Endothelial cell of umbilical vein (primary cell): ENCODE results near the gene OPCML. TPM values are rescaled to one million over a fixed set of nuclear protein-coding genes. Genes with fewer than 3 reads are reported as not detected.

ENCODE experiments used
- BruUV-seq: library from RNA; stranded (reverse); fragments of 400-500 nt; replicated peaks from 2 replicates; lab custom pipeline; 2021; lab: Mats Ljungman, UMichigan
- CTCF ChIA-PET: fragments of 300-600, 350-600 bp; sonication (Branson Sonifier 250); formaldehyde crosslinking; loops from one replicate; lab custom pipeline; 2021; ENCODE audit warnings: antibody characterized with exemption, inconsistent platforms; lab: Charles Lee
- POLR2A ChIA-PET: fragments of 300-600, 350-600 bp; sonication (Branson Sonifier 250); formaldehyde crosslinking; loops from one replicate; lab custom pipeline; 2021; ENCODE audit warnings: antibody characterized with exemption, inconsistent platforms; lab: Charles Lee
- DNase-seq: peaks from one replicate; pipeline ENCODE4 v3.0.0-alpha.2; 2011; ENCODE audit warnings: low read depth, low spot score
- FAIRE-seq: peaks from 2 replicates; lab custom pipeline; 2011; peaks lifted over from hg19 to GRCh38; lab: Jason Lieb, UNC
- H2AFZ ChIP-seq: 2 replicates; pipeline ENCODE4 v1.6.0; 2012; ENCODE audit warnings: low read depth, low read length, control low read depth, inconsistent platforms
- H3K27ac ChIP-seq: 2 replicates; pipeline ENCODE4 v1.5.1; 2011; ENCODE audit warnings: low read depth, mild to moderate bottlenecking, control low read depth, low read length, moderate library complexity; ENCODE audit not compliant: insufficient read depth
- H3K27me3 ChIP-seq, 2 experiments: 2 replicates each; pipeline versions ENCODE4 v1.6.0 to v1.6.1; 2011; ENCODE audit warnings: low read length in 2 of 2, mixed read lengths in 1 of 2; ENCODE audit not compliant: control insufficient read depth in 2 of 2, insufficient read depth in 2 of 2
- H3K36me3 ChIP-seq, 2 experiments: 2 replicates in 1 of 2; 3 replicates in 1 of 2; pipeline ENCODE4 v1.5.1; 2011; ENCODE audit warnings: low read length in 2 of 2, mild to moderate bottlenecking in 1 of 2, moderate library complexity in 1 of 2; ENCODE audit not compliant: control insufficient read depth in 2 of 2, insufficient read depth in 2 of 2; ENCODE audit errors: extremely low read depth in 1 of 2
- H3K4me1 ChIP-seq: 3 replicates; pipeline ENCODE4 v1.5.1; 2011; ENCODE audit warnings: mild to moderate bottlenecking, low read length; ENCODE audit not compliant: control insufficient read depth, insufficient read depth; ENCODE audit errors: extremely low read depth
- H3K4me2 ChIP-seq: 2 replicates; pipeline ENCODE4 v1.6.1; 2011; ENCODE audit warnings: low read length, control low read depth, mixed read lengths; ENCODE audit not compliant: insufficient read depth
- H3K4me3 ChIP-seq, 3 experiments: fragments of 200-600 bp in 1 of 3; sonication (generic), shearing (Covaris generic) in 1 of 3; replicated peaks in 1 of 3; 2 replicates each; pipeline ENCODE4 v1.5.1; 2011 to 2016; ENCODE audit warnings: control low read depth in 3 of 3, low read length in 3 of 3, mild to moderate bottlenecking in 2 of 3, inconsistent platforms in 1 of 3, low read depth in 1 of 3, moderate library complexity in 1 of 3; ENCODE audit not compliant: insufficient read depth in 1 of 3
- H3K79me2 ChIP-seq: 2 replicates; pipeline ENCODE4 v1.6.0; 2012; ENCODE audit warnings: low read length, inconsistent platforms; ENCODE audit not compliant: control insufficient read depth, insufficient read depth
- H3K9ac ChIP-seq: replicated peaks from 2 replicates; pipeline ENCODE3; 2011; ENCODE audit warnings: low read length, control low read depth; ENCODE audit not compliant: insufficient read depth; ENCODE audit errors: extremely low read depth
- H3K9me1 ChIP-seq: replicated peaks from 3 replicates; pipeline ENCODE4 v1.6.0; 2011; ENCODE audit warnings: mild to moderate bottlenecking, low read length; ENCODE audit not compliant: control insufficient read depth, insufficient read depth; ENCODE audit errors: extremely low read depth
- H3K9me3 ChIP-seq: replicated peaks from 2 replicates; pipeline ENCODE4 v1.5.1; 2012; ENCODE audit warnings: low read length, inconsistent platforms; ENCODE audit not compliant: control insufficient read depth, insufficient read depth
- H4K20me1 ChIP-seq: replicated peaks from 2 replicates; pipeline ENCODE3; 2011; ENCODE audit warnings: mild to moderate bottlenecking, low read length; ENCODE audit not compliant: control insufficient read depth, insufficient read depth; ENCODE audit errors: extremely low read depth
- EZH2 ChIP-seq: IDR thresholded peaks from 2 replicates; pipeline ENCODE4 v1.6.1; 2012; ENCODE audit warnings: borderline replicate concordance, low read depth, mild to moderate bottlenecking, moderate library complexity, low read length, inconsistent platforms; ENCODE audit not compliant: severe bottlenecking
- FOS ChIP-seq: IDR thresholded peaks from 2 replicates; pipeline ENCODE4 v1.6.1; 2011; ENCODE audit warnings: mild to moderate bottlenecking, low read length, moderate library complexity, borderline replicate concordance; ENCODE audit not compliant: insufficient read depth
- GATA2 ChIP-seq: IDR thresholded peaks from 2 replicates; pipeline ENCODE4 v1.7.0; 2011; ENCODE audit warnings: low read depth, mild to moderate bottlenecking, moderate library complexity, mixed read lengths, low read length; ENCODE audit not compliant: insufficient read length, insufficient read depth
- JUN ChIP-seq: IDR thresholded peaks from 2 replicates; pipeline ENCODE4 v1.6.1; 2011; ENCODE audit warnings: borderline replicate concordance, low read depth; ENCODE audit not compliant: insufficient read length, insufficient read depth
- MAX ChIP-seq: IDR thresholded peaks from 2 replicates; pipeline ENCODE4 v1.6.1; 2011; ENCODE audit not compliant: insufficient read depth, insufficient read length
- MYC ChIP-seq: IDR thresholded peaks from one replicate; pipeline ENCODE4 v1.6.1; 2011; ENCODE audit warnings: mild to moderate bottlenecking, low read depth, low read length
- POLR2A ChIP-seq: IDR thresholded peaks from 2 replicates; pipeline ENCODE4 v1.6.1; 2012; ENCODE audit warnings: low read depth, mild to moderate bottlenecking, control low read depth, low read length
- POLR2AphosphoS5 ChIP-seq: IDR thresholded peaks from 2 replicates; pipeline ENCODE4 v1.6.1; 2012; ENCODE audit warnings: low read depth, mild to moderate bottlenecking, control low read depth, low read length, moderate library complexity; ENCODE audit not compliant: insufficient read depth
- dilution Hi-C: fragments of 300-500 bp; cut with MboI; formaldehyde crosslinking; loops from one replicate; pipeline ENCODE4 v1.15.0; 2019; ENCODE audit warnings: low sequenced_read_pairs; ENCODE audit not compliant: extremely low pct_ligation_motif_present
- intact Hi-C: fragments of 100-400 bp; cut with micrococcal nuclease; formaldehyde crosslinking; loops from one replicate; pipeline ENCODE4 v1.10.0; 2022
- polyA plus RNA-seq, 4 experiments: library from polyadenylated mRNA; depleted of rRNA in 3 of 4; stranded (reverse) in 3 of 4; unstranded in 1 of 4; fragments of >200 nt; gene quantifications; 2 replicates each; pipeline versions ENCODE4 v1.2.1 to v1.2.3, GENCODE V29; 2011 to 2012; ENCODE audit warnings: missing spikeins in 1 of 4
- total RNA-seq: library from RNA; stranded (reverse); gene quantifications from 2 replicates; pipeline ENCODE4 v1.2.3, GENCODE V29; 2021
- TF ChIP-seq, protein P1 (sequence below), 2 donors: IDR thresholded peaks; 1 replicate in 1 of 2; 2 replicates in 1 of 2; pipeline ENCODE4 v1.5.1; 2011; ENCODE audit warnings: low read length in 2 of 2, mild to moderate bottlenecking in 2 of 2, moderate library complexity in 2 of 2, control low read depth in 1 of 2, inconsistent platforms in 1 of 2, low read depth in 1 of 2; ENCODE audit not compliant: insufficient read depth in 1 of 2; ENCODE audit errors: extremely low read depth in 1 of 2

Gene OPCML
- total and polyA plus RNA-seq, 2 donors (not counting 3 experiments of a cell fraction or from before 2014, with no cell fraction given): not detected

DNA sequence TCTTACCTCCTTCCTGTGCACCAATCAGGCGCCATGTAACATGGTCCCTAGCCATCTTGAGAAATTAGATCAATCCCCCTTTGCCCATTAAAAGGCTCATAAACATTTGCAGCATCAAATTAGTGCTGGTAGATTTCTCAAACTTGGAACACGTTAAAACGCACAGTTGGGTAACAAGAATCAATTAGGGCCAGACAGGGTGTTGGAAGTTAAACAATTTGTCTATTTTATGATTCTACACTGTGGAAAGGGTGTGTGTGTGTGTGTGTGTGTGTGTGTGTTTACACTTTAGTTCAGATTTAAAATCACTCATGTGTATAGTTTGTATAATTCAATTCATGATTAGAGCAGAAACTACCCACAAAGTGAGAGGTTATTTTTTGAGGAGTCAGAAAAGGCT lies 682.0 kb downstream of the OPCML start:
- CTCF ChIA-PET: no interaction called here
- H3K9ac ChIP-seq: no peak overlapping the region
- H3K4me3 ChIP-seq: no peak overlapping the region
- no peaks in the 10 kb centered on the region for H3K27me3 ChIP-seq
- H2AFZ ChIP-seq: no peak overlapping the region
- H3K4me2 ChIP-seq: no peak overlapping the region
- dilution Hi-C loops (no loop called here), intact Hi-C loops (no loop called here)
- no peak for DNase-seq
- TF ChIP-seq GATA2 (no peak), POLR2AphosphoS5 (no peak), JUN (no peak), EZH2 (no peak), MAX (no peak), MYC (no peak), FOS (no peak), POLR2A (no peak)
- TF ChIP-seq, protein P1, sequence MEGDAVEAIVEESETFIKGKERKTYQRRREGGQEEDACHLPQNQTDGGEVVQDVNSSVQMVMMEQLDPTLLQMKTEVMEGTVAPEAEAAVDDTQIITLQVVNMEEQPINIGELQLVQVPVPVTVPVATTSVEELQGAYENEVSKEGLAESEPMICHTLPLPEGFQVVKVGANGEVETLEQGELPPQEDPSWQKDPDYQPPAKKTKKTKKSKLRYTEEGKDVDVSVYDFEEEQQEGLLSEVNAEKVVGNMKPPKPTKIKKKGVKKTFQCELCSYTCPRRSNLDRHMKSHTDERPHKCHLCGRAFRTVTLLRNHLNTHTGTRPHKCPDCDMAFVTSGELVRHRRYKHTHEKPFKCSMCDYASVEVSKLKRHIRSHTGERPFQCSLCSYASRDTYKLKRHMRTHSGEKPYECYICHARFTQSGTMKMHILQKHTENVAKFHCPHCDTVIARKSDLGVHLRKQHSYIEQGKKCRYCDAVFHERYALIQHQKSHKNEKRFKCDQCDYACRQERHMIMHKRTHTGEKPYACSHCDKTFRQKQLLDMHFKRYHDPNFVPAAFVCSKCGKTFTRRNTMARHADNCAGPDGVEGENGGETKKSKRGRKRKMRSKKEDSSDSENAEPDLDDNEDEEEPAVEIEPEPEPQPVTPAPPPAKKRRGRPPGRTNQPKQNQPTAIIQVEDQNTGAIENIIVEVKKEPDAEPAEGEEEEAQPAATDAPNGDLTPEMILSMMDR (IDR thresholded peaks at IDR 0.05; ENCODE audit: extremely low read depth in 1 of 2, insufficient read depth in 1 of 2, low read depth in 1 of 2, low read length in 2 of 2): no peak
- no peaks in the 10 kb centered on the region for H3K36me3 ChIP-seq
- no peaks in the 10 kb centered on the region for H4K20me1 ChIP-seq
- no peaks in the 10 kb centered on the region for H3K9me3 ChIP-seq
- no peaks in the 10 kb centered on the region for H3K4me1 ChIP-seq
- no peaks in the 10 kb centered on the region for H3K79me2 ChIP-seq
- no TSS peak for BruUV-seq
- no peak overlapping the region for H3K27ac ChIP-seq
- H3K9me1 ChIP-seq: no peaks in the 10 kb centered on the region
- POLR2A ChIA-PET: no interaction called here
- FAIRE-seq: no peak
